Stomach (tissue), 4 donors: Measurements from ENCODE around the gene TLE3.

ENCODE experiments used
- CTCF ChIP-seq, 7 experiments: fragments of 450-650 bp in 4 of 7; fragments of 200-600 bp in 3 of 7; sonication (generic) in 3 of 7; IDR thresholded peaks; one replicate each; pipeline ENCODE4 v1.5.1; 2016 to 2019; ENCODE audit warnings: antibody characterized with exemption in 7 of 7, control low read depth in 2 of 7, mild to moderate bottlenecking in 1 of 7
- EP300 ChIP-seq: sonication (generic); formaldehyde crosslinking; IDR thresholded peaks from one replicate; pipeline ENCODE4 v1.6.1; 2017; ENCODE audit warnings: antibody characterized with exemption
- POLR2A ChIP-seq, 4 donors: fragments of 450-650 bp; IDR thresholded peaks; one replicate each; pipeline ENCODE4 v1.6.1; 2016; ENCODE audit warnings: antibody characterized with exemption in 4 of 4, control low read depth in 2 of 4, mild to moderate bottlenecking in 1 of 4, moderate library complexity in 1 of 4
- POLR2AphosphoS5 ChIP-seq, 3 donors: sonication (generic); formaldehyde crosslinking; IDR thresholded peaks; one replicate each; pipeline ENCODE4 v1.6.1; 2016; ENCODE audit warnings: antibody characterized with exemption in 3 of 3

- TF ChIP-seq POLR2AphosphoS5 (IDR thresholded peaks at IDR 0.05) (no peak), EP300 (no peak), CTCF (IDR thresholded peaks at IDR 0.05) (no peak), POLR2A (IDR thresholded peaks at IDR 0.05) (no peak)
These were observed 27.9 kb upstream of the TLE3 start for GRCh38 chr15:70125605-70126004.
